NCI-H345 treated with DMSO at 0.1 percent for 48 hours (cell line): ENCODE results near the gene SOS2.
"Not testable (repeated sequence)": the region's sequence is repeated elsewhere in the genome, so short reads cannot be mapped to it uniquely, and the experiment has no call there.

Experiments used
- DNase-seq: peaks from one replicate; lab custom pipeline; 2025; ENCODE audit not compliant: unreplicated experiment; lab: John Stamatoyannopoulos, UW

Gene SOS2

GRCh38 chr14:50086321-50086711 lies 145.1 kb downstream of the SOS2 start:
- DNase-seq, result no peak

- no peak for DNase-seq
Observed at GRCh38 chr14:50085570-50086320, 145.6 kb downstream of the SOS2 start.

- no peak for DNase-seq
Observed at GRCh38 chr14:50084666-50085065, 146.7 kb downstream of the SOS2 start.

GRCh38 chr14:50083467-50084337 lies 147.7 kb downstream of the SOS2 start:
- DNase-seq, result no peak

- no peak for DNase-seq
Observed at GRCh38 chr14:50082784-50083466, 148.5 kb downstream of the SOS2 start.

- DNase-seq, result no peak
Observed at GRCh38 chr14:50082308-50082742, 149.1 kb downstream of the SOS2 start.

- not testable (repeated sequence) for DNase-seq
Observed at GRCh38 chr14:50079103-50079502, 152.3 kb downstream of the SOS2 start.

- DNase-seq, result not testable (repeated sequence)
Observed at GRCh38 chr14:50073663-50074062, 157.7 kb downstream of the SOS2 start.

GRCh38 chr14:50072395-50072794 lies 159.0 kb downstream of the SOS2 start:
- DNase-seq, result no peak

- DNase-seq, result no peak
Observed at GRCh38 chr14:50070840-50071548, 160.4 kb downstream of the SOS2 start.

GRCh38 chr14:50070230-50070629 lies 161.1 kb downstream of the SOS2 start:
- no peak for DNase-seq

GRCh38 chr14:50069325-50069724 lies 162.1 kb downstream of the SOS2 start:
- no peak for DNase-seq

- DNase-seq, result no peak
Observed at GRCh38 chr14:50068496-50068895, 162.9 kb downstream of the SOS2 start.

GRCh38 chr14:50067723-50068495 lies 163.5 kb downstream of the SOS2 start:
- DNase-seq, result no peak
